GM18870 (cell line): Measurements from ENCODE around the gene MTARC1.

Experiments
- ATAC-seq: cut with Tn5 transposase; IDR thresholded peaks from one replicate; pipeline ENCODE4 v1.9.1; 2021; ENCODE audit warnings: moderate library complexity; ENCODE audit not compliant: unreplicated experiment

MTARC1 gene

DNA sequence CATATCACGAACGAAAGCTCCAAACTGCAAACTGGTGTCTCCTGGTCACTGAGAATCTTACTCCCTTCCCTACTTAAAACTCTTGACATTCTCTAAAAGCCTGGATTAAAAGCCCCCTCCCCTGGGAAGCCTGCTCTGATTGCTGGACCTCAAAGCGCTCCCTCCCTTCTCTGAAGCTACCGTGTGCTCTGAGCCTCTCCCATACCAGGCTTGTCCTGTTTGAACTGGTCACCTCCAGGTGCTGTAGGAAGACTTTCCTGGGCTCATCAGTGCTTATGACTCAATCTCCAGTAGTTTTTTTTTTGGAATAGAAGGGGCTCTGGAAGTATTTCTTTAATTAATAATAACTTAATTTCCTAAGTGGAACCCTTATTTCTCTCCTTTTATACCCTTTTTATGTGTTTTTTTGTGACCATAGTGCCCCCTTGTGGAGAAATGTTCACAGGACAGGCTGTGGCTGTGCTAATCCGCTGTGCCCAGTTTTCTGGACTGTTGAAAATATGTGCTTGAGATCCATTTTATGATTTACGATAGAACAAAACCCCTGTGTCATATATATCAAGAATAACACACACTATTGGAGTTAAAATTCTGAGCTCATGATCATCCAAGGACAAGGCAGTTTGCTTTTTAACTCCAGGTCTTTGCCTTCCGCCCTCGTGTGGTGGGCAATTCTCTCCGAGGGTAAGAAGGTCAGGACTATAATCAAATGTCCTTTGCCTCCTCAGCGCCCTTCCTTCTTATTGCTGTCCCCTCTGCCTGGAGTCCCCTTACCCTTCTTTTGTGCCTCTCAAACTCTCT is 16.9 kb downstream of the MTARC1 start:
- no peak for ATAC-seq

DNA sequence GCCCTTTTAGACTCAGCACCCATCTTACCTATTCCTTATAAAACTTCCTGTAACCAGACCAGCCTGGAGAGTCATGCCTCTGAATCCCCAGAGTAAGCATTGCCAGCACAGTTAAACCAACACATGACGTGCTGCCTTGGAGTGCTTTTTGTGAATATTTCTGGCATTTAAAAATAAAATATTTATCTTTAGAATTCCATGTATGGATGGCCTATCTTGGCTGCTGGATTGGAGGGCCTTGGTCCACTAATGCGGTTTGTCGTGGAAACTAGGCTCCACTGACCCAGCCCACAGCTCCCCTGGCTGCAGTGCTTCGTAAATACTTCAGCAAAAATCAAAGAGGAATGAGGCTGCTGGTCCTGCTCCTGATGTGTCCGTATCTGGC is 17.5 kb downstream of the MTARC1 start:
- no peak for ATAC-seq

DNA sequence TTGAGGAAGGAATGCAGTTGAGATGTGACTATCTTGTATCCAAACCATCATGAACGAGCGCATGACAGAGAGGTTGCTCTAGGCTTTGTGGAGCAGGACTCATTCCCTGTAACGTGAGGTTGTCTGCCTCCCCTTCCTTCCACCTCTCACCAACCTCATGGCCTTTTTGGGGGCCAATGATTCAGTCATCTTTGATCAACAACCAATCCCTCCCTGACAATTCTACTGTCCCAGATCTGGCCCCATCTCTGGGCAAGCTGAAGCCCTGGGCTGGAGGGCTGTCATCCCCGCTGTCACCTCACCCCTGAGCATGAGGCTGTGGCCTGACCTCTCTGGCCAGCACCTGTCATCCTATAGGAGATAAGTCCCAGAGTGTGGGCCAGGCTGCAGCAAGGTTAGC is 19.7 kb downstream of the MTARC1 start:
- no peak for ATAC-seq

DNA sequence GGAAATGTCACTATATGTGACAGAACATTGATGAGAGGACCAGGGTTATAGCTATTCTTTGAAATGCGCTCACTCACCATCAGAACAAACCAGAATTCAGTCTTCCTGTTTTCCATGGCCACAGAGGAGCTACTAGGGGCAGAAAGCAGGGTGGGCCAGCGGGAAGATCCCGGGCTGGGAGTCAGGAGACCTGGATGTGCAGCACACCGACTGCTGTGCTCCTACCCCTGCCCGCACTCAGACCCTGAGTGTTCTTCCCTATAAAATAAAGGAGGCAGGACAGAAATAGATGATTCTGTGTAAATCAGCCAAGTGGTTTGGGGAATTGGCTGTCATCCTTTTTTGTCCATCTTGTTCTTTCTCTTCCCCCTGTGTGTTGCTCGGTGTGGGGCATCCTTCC is 21.0 kb downstream of the MTARC1 start:
- ATAC-seq = no peak

DNA sequence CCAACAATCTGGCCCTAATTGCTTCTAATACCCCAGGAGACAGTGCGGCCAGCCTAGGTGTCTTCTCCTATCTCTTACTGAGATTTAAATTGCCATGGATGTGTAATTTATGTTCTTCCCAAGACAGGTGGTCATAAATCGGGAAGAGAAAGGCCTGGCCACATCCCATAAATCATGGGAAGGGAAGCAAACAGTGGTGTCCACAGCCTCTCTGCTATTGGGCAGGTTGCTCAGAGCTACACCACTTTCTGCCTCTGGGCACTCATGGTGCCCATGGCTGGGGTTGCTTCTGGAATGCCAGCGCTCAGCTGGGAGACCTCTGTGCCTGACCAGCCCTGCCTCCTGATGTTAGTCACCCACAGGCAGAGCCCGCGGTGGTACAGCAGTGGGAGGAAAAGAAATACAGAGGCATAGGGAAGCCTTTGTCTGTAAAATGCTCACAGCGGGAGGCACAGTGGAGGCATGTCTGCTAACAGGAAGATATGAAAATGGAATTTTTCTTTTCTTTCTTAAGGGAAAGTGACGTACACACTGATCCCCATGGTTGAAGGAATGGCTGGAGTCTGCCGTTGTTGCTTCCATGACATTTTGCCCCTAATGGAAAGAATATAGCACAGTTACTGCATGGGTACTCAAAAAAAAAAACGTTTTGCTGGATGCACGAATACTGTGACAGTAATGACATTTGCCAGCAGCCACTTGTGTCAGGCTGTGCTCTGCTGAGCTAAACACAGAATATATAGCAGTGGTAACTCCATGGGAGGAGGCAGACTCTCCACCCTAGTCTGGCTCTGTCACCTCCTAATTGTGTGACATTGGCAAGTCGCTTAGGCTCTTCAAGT is 21.9 kb downstream of the MTARC1 start:
- ATAC-seq = no peak

DNA sequence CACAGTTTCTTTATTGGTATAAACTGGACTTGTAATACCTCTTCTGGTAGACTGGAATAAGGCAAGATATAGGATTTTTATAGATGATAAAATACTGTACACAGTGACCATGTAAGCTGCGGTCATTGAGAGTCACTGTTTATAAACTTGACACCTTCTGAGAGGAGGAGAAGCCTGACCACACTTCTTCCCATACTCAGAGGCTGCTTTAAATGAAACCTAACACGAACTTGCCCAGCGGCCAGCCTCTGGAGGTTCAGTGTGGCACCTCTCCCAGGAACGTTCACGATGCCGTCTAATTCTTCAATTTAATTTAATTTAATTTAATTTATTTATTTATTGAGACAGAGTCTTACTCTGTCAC is 22.5 kb downstream of the MTARC1 start:
- no peak for ATAC-seq

DNA sequence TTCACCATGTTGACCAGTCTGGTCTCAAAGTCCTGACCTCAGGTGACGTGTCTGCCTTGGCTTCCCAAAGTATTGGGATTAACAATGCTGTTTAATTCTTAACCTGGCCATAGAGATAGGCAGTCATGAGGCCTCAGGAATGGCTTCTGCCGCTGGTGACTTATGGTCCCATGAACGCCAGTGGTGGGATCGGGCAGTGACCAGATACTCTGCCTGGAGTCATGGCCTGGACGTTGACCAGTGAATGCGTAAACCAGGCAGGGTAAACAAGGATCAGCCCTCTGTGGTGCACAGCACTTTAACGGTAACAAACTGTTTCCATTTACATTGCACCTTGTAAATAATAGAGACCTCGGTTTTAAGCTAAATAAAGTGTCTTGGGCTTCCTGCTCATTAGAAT is 23.0 kb downstream of the MTARC1 start:
- ATAC-seq = peak; percentile 15

DNA sequence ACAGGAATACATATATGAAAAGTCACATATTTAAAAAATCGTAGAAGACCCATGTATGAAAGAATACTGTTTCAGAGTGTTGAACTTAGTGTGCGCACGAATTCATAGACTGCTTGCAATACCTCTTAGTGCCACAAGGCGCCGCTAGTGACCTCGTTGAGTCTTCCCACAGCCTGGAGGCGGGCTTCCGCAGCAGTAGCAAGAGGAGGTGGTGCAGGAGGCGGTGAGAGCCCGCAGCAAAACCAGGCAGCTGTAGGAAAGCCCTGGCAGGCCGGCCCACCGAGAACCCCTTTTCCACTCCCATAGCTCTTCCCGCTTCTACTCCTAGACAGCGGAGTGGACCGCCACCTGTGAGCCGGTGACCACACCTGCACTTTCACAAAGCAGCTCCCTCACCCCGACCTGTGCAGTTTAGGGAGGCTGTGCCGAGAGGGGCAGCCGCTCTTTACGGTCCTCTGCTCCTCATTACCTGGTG is 23.5 kb downstream of the MTARC1 start:
- peak; percentile 96 for ATAC-seq

DNA sequence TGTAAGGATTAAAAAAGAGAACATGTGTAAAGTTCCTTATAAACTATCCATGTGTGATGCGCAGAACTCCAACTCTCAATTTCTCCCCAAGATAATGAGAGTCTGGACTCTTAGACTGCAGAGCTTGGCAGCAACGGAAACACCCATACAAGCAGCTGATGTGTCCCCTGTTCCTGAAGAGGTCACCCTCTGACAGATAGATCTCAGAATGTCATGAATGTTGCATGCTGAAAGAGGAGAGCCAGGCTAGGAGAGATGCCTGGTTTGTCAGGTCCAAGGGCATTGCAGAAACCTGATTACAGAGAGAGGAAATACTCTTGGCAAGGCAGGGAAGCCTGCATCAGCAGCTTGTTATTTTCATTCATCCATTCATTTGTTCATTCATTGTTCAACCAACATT is 24.2 kb downstream of the MTARC1 start:
- no peak for ATAC-seq

DNA sequence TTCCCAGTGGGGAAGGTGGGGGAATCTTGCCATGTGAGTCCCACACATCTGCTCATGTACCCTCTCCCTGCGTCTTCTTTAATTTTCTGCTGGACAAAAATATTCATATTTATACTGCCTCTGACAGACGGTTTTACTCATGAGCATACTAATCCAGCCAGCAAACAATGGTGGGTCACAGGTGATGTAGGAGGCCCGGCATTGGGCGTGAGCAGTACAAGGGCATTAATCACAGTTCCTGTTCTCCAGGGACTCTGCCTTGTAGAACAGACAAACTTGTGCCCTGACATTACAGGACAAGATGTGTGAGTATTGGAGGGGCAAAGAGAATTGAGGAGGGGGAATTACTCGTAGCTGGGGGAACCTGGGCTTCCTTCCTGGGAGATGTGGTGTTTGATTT is 25.0 kb downstream of the MTARC1 start:
- ATAC-seq = no peak

DNA sequence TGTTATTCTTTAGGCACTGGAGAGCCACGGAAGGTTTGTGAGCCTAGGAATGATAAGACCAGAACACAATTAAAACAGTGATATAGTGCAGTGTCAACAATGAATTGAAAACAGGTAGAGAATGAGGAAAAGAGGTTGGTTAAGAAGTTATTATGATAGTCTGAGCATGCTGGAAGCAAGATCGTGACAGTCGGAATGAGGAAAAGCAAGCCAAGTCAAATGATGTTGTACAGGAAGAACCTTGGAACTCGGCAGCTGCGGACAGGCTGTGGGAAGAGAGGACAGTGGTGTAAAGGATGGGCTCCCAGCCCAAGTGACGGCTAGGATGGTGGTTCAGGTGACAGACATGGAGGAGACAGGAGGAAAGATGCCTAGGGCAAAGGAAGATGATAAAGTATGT is 25.6 kb downstream of the MTARC1 start:
- no peak for ATAC-seq

DNA sequence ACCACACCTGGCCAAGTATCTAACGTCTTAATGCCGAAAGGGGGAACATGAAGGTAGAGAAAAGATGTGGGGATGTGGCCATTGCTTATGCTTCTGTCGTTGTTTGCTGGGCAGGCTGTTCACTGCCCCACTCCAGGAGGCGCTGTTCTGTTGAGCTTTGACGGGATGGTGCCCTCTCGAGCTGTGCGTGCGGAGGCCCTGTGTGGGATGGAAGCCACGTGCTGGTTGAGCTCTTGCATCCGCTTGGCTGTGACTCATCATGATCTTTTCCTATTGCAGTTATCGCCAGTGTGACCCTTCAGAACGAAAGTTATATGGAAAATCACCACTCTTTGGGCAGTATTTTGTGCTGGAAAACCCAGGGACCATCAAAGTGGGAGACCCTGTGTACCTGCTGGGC is 26.3 kb downstream of the MTARC1 start:
- no peak for ATAC-seq

DNA sequence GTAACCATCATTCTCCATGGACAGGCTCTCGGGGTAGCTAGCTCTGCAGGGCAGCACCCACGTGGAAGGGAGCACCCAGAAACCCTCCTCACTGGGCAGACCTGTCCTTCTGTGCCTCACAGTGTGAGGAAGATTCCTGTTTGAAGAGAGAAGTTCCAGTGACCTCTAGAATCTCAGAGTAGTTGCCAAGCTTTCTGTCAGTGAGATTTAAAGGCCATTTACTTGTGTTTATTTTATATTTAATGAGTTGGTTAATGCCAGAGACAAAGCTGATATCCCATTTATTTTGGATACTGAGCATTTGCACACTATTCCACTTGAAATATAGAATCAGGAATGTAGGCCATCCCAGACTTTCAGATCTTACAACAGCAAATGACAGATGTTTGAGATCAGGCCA is 28.7 kb downstream of the MTARC1 start:
- ATAC-seq = no peak

DNA sequence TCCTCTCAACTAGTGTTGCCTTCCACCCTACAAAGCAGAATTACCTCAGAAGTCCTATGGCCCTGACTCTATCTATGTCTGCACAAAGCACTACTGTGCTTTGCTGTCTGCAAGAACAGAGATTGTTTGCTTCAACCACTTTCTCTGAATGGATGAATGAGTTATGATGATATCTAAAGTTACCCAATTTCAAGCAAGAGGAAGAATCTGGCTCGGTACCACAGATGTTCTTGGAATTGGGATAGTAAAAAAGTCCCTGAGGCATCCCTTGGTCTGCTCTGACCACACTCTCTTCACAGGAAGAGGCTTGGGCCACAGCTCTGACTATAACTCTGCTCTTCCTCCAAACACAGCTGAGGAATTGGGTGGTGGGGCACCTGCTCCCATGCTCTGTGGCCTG is 31.2 kb downstream of the MTARC1 start:
- ATAC-seq = no peak

DNA sequence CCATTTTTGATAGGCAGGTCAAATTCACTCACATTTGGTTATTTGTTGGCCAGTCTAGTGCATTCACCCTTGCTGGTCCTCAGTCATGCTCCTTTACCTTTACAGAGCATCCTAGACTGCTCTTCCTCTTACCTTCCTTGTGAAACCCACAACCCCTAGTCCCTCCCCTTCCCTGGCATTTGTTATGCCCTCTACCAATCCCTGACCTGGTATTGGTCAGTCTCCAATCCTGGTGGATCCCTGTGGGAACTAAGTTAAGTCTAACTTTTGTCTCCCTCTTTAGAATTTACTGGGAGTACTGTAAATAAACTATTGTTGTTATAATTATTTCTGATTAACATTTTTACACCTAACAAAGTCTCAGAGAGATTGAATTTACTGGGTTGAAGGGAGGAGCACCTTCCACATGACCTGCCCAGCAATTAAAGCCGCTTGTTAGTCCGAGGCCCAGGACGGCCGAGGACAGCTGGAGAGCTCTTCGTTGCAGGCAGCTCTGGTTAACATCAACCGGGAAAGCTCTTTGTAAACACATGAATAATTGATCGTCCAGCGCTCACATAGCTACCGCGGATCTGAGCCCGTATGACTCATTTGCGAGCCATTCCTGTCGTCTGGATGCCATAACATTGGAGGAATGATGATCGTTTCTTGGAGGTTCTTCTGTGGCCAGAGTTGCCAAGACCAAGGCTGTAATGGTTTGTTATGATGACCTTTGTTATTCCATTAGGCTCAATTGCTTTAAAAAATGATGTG is 31.9 kb downstream of the MTARC1 start:
- ATAC-seq = no peak

DNA sequence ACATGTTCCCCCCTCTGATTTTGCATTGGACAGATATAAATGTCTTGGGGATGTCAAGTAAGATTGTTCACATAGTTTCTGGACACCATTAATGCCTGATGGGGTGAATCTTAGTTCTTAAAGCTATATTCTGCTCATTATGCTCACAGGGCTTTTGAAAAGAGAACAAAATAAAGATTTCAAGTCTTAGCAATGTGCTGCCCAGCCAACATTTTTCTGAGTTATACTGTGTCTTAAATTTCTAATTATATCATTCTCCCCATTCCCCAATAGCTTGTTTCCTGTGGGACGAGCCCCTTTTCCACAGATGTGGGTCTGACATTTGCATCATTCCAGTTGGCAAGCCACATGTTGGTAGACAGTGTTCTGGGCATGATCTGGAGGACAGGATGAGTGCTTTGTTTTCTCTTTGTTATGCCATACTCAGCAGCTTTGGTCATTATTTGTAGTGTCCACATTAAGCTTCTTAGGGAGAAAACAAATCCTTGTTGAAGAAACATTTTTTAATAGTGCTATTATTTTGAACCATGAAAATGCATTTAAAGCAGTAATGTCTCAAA is 32.8 kb downstream of the MTARC1 start:
- no peak for ATAC-seq

DNA sequence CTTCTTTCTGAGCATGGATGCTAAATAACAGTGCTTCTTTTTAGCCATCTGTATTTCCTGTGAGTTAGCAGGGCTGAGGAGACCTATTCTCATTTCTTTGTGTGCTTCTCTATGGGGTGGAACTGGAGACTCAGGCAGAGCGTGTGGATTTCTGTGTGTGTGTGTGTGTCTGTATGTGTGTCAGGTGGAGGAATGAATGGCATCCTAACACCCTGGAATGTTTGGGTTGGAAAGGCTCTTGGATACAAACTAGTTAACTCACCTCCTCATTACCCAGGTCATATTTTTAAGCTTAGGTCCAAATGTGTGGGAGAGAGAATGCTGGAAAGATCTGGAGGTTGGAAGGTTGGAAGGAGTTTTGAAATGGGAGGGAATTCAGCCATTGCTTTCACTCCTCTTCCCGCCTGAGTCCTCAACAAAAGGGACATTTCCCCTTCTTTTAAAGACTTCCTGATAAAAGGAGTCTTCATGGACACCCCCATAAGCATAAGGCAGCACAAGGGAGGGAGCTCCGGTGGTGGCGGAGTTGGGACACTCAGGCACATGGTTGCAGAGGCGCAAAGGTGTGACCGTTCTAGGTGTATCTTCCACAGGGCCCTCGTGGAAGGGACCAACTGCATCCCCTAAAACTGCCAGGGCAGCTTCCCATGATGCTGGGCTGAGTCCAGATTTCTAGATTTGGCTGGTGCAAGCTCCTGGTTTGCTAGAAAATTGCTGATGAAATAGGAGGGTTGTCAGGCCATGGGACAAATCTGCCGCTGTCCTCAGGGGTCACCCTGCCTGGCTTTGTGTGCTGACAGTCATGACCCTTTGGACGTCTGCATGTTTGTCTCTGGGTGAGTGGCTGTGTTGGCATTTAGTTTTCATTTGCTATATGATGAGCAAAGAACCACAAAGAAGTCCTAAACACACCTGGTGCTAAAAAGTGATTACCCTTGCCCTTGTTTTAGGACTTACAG is 37.6 kb downstream of the MTARC1 start:
- ATAC-seq = no peak

DNA sequence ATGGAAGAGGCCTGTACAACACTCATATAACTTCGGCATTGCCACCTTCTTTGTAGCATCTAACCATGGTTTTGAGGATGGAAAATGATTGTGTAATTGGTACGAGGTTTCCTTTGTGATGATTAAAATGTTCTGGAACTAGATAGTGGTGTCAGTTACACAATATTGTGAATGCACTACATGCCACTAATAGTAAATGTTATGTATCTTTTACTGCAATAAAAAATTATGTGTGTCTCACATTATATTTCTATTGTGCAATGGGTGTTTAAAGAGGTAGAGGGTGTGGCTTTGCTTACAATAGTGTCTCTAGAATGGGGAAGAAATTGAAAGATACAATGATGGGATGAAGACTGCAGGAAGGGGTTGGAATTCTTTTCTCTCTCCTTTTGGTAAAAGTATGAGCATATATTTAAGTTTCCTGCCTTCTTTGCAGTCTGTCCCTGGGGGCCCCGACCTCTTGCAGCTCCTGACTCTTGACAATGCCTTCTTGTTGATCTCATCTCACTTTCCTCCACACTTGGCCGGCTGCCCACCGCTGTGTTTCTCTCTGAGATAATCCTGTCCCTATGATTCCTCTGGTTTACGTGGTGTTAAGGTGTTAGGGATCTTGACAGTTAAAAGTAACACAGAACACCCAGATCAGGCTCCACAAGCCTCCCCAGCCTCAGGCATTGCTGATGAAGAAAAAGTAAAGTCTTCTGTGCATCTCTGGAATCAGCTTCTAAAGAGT is 39.3 kb downstream of the MTARC1 start:
- ATAC-seq = no peak

DNA sequence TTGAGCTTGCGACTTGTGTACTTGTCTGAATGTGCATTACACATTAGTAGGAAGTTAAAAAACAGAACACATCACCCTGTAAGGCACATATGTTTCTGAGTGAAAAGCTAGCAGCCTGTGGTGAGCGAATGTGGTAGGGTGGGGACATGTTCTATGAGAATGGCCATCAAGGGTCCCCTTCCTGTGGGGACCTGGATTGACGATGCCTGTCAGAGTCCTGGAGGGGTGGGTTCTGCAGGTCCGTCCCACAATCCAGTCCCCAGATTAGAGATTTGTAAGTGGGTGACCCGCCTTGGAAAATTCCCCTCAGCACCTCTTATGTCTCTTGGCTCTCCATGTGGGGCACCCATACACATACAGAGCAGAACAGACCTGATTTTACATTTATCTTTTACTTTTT is 40.0 kb downstream of the MTARC1 start:
- no peak for ATAC-seq
